ENCODE measurements around the gene SIM2.

GRCh38 chr21:36725793-36726386 is 27.0 kb downstream of the SIM2 start:
- TF ChIP-seq, protein P1, sequence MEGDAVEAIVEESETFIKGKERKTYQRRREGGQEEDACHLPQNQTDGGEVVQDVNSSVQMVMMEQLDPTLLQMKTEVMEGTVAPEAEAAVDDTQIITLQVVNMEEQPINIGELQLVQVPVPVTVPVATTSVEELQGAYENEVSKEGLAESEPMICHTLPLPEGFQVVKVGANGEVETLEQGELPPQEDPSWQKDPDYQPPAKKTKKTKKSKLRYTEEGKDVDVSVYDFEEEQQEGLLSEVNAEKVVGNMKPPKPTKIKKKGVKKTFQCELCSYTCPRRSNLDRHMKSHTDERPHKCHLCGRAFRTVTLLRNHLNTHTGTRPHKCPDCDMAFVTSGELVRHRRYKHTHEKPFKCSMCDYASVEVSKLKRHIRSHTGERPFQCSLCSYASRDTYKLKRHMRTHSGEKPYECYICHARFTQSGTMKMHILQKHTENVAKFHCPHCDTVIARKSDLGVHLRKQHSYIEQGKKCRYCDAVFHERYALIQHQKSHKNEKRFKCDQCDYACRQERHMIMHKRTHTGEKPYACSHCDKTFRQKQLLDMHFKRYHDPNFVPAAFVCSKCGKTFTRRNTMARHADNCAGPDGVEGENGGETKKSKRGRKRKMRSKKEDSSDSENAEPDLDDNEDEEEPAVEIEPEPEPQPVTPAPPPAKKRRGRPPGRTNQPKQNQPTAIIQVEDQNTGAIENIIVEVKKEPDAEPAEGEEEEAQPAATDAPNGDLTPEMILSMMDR (IDR thresholded peaks at IDR 0.05): no peak
- TF ChIP-seq EZH2 (IDR thresholded peaks at IDR 0.05; ENCODE audit: borderline replicate concordance, insufficient read depth, low read depth, low read length, poor library complexity, severe bottlenecking): no peak

Measured in B cell (primary cell).